NCI-H187 (cell line): ENCODE data around the gene STXBP2.

Source experiments
- DNase-seq, 2 experiments: peaks; one replicate each; lab custom pipeline; 2025; lab: John Stamatoyannopoulos, UW

The STXBP2 gene

DNA sequence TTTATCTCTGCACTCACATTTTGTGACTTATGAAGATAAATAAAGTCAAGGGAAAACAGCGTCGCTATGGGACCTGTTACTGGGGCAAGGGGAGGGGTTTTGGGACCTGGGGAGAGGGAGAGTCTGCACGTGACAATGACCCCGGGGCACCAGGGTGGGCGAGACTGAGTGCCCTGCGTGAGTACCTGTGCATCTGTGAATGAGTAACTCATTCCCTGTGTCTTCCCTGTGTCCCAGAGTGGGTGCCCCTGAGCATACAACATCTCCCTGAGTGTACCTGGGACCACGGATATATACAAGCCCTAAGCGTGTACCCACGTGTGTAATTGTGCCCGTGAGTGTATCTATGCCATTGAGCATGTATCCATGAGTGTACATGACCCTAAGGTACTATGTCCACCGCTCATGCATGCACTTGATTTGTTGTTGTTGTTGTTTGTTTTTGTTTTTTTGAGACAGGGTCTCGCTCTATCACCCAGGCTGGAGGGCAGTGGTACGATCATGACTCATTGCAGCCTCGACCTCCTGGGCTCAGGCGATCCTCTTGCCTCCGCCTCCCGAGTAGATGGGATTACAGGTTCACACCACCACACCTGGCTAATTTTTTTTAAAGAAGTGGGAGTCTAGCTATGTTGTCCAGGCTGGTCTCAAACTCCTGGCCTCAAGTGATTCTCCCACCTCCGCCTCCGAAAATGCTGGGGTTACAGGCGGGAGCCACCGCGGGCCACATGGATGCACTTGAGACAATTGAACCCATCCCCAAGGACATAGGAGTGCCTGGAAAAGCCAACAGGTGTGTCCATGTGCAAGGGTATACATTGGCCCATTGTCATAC is 43.1 kb downstream of the STXBP2 start:
- DNase-seq, result no peak

DNA sequence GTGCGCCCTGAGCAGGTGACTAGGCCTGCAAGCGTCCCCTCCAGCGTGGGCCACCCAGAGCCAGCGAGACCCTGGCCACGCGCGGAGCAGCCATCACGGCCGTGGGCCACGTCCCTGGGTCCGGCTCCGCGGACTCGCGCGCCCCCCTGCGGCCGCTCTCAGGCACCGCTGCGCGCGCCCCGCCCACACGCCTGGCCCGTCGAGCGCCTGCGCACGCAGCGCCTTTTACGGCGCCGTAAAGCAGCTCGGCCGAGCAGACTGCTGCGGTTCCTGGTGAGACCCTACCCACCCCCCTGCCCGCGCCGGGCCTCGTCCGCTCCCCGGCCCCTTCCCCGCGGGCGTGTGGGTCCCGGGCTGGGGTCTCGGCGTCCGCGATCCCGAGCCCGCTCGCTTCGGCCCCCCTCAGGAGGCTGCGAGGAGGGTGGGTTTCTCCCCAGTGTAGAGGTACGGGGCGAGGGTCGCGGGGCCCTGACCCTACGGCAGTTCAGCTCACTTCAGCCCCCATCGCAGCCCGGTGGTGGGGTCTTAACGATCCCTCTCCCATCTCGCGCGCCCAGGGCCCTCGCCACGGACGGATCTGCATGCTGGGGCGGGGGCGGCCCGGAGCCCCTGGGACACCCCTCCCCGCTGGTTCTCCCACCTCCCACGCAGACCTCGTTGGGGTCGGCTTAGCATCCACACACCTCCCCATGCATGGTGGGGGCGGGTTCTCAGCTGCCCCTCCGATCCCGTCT is 43.9 kb downstream of the STXBP2 start, which contains the start of gene TRAPPC5:
TSS of gene TRAPPC5 (plus strand) at position 228 of the 734 bp plus-strand sequence. CDS start 1,421 bp downstream, outside the sequence.
- peak; percentile 37 to 54 for DNase-seq

DNA sequence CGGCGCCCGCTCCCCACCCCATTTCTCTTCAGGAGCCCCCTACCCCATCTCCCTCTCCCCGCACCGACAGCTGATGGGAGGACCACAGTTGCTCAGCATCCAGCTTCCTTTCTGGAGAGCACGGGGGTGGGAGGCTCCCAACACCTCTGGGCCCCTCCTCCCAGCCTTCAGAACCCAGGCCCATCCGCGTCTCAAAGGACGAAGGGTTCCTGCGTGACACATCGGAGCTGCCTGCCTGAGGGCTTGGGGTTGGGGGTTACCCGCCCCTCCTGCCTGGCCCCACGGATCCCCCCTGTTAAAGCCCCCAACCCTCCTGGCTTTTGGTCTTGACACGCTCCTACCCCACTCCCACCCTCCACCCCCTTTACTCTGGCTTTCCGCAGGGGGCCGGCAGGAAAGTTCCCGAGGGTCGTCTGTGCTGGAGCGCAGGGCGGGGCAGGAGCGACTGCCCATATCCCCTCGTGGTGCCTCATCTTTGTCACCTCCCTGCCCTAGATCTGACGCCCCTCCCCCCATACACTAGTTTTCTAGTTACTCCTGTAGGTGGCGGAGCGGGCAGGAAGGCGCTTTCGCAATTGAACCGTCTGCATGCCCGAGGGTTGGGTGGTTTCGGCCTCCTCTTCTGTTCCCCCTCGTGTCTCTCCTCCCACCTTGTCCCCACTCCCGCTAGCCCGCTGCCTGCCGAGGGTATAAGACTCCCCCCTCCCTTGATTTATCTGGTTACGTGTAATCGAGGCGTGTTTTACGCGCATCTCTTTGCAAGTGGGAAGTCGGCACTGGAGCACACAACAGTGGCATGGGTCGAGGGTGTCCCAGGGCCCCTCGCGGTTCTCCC is 44.6 kb downstream of the STXBP2 start:
- no peak for DNase-seq

DNA sequence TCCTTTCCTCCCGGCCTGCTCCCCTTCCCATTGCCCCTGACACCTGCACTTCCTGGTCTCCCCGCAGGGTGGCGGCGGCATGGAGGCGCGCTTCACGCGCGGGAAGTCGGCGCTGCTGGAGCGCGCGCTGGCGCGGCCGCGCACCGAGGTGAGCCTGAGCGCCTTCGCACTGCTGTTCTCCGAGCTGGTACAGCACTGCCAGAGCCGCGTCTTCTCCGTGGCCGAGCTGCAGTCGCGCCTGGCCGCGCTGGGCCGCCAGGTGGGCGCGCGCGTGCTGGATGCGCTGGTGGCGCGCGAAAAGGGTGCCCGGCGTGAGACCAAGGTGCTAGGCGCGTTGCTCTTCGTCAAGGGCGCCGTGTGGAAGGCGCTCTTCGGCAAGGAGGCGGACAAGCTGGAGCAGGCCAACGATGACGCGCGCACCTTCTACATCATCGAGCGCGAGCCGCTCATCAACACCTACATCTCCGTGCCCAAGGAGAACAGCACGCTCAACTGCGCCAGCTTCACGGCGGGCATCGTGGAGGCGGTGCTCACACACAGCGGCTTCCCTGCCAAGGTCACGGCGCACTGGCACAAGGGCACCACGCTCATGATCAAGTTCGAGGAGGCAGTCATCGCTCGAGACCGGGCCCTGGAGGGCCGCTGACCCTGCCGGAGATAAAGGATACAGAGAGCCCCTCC is 45.4 kb downstream of the STXBP2 start:
- DNase-seq, result no peak

DNA sequence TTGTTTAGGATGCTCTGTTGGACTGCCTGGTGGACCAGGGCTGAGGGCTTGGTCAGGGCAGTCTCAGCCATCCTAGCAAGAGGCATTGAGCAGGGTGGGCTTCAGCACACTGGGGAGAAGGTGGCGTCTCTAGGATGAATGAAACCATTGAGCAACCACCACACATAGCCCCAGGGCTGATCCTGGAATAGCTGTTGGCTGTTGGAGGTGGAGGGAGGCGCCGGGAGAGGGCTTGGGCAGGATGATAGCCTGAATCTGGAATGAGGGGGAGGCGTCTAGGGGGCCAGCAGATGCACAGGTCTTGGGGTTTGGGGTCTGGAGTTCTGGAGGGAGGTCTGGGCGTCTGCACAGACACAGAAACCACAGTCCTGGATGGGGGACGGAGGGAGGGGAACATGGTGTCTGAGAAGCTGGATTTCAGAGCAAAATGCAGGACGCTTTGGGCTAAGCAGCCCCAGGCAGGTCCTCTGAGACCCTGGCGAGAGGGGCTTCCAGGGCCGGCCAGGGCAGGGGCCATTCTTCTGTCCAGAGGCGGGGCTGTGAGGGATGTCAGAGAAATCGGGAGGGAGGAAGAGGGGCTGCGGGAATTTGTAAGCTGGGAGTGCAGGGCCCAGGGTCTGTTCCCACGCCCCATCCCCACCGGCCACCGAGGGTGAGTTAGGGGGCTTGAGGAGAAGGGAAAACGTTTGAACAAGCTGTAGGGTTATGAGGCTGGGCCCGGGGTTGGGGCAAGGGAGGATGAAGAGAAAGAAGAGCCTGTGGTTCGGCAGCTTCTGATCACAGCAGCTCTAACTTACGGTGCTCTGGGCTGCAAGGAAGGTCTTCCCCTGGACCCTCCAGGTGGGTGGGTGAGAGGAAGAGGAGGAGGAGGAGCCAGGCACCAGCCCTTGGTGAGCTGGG is 48.9 kb downstream of the STXBP2 start:
- DNase-seq, result no peak

DNA sequence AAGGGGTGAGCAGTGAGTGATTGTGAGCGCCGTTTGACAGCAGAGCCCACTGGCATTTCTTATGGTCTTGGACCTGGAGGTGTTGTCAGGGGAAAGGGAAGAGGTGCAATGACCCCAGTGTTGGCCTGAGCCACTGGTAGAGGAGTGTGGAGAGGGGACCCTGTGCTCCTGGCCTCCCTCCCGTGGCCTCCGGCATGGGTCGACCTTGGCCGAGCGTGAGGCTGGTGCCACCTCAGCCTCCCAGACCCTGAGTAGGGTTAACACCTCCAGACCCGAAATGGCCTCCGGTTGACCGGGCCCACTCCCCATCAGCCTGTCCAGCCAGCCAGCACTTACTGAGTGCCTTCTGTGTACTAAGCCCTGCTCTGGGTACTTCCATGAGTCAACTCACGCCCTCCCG is 50.3 kb downstream of the STXBP2 start:
- no peak for DNase-seq

DNA sequence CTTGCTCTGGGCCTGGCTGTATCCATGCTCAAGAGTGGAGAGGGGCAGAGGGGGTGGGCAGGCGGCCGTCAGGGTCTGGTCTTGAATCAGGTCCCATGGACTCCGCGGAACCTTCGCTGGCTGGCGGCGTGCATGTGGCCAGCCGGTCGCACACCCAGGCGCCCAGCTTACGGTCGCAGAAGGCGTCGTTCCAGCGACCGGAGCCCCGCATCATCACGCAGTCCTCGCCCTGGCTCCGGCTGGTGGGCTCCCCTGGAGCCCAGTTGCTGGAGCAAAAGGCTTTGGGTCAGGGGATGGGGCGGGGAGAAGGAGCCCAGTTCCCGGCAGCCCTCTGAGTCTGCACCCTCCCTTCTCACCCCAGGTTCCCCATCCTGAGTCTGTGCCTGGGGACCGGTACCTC is 52.3 kb downstream of the STXBP2 start:
- no peak for DNase-seq

DNA sequence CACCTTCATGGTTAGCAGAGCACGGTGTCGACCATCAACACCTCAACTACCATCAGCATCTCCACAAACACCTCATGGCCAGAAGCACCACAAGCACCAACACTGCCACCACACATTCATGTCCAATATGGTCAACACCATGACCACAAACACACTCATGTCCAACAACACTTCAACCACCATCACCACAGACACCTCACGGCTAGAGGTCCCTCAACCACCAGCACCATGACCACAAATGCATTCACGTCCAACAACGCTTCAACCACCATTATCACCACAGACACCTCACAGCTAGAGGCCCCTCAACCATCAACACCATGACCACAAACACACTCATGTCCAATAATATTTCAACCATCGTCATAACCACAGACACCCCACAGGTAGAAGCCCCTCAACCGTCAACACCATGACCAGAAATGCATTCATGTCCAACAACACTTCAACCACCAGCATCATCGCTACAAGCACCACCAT is 53.9 kb downstream of the STXBP2 start:
- no peak for DNase-seq

DNA sequence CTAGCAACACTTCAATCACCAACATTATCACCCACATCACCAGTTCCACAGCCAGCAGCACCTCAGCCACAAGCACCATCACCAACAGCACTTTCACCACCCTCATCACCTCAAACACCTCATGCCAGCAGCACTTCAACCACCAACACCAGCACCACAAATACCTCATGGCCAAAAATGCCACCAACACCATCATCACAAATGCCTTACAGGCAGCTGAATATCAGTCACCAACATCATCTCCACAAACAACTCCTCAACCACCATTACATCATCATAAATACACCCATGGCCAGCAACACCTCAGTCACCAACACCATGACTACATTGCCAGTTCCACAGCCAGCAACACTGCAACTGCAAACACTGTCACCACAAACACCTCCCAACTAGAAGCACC is 54.6 kb downstream of the STXBP2 start:
- no peak for DNase-seq

DNA sequence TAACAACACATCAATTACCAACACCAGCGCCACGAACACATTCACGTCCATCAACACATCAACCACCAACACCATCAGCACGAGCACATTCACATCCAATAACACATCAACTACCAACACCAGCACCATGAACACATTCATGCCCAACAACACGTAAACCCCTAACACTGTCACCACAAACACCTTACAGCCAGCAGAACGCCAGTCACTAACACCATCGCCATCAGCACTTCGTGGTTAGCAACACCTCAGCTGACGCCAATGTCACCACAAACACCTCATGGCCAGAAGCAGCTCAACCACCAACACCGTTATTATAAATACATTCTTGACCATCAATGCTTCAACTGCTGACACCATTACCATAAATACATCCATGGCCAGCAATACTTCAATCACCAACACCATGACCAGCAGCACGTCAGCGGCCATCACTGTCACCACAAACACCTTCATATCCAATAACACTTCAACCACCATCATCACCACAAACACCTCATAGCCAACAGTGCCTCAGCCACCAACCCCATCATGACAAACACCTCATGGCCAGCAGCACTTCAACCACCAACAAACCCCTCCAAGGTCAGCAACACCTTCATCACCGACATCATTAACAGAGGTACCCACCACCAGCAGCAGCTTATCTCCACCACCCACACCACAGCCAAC is 55.6 kb downstream of the STXBP2 start:
- no peak for DNase-seq

DNA sequence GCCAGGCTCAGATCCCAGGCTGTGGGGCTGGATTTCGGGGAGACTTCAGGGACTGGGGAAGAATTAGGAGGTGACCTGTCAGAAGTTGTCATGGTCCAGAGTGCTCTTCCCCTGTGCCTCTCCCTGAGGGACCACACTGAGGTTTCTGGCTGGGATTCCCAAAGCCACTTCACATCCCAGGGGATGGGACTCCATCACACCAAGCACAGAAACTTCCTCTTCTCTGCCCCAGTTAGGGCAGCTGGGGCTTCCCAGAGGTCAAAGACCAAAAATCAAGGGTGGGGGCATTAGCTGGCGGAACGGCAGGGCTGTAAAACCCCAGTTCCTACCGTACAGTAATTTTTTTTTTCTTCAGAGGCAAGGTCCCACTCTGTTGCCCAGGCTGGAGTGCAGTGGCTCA is 57.6 kb downstream of the STXBP2 start:
- no peak for DNase-seq
